Common myeloid progenitor, CD34-positive (primary cell): Measurements from ENCODE around the gene ZNF311.

ENCODE experiments used
- CTCF ChIA-PET: fragments of 350-600 bp; sonication (Branson Sonifier 250); formaldehyde crosslinking; loops from one replicate; lab custom pipeline; 2021; ENCODE audit warnings: antibody characterized with exemption; lab: Charles Lee
- POLR2A ChIA-PET: fragments of 350-600 bp; sonication (Branson Sonifier 250); formaldehyde crosslinking; loops from one replicate; lab custom pipeline; 2021; ENCODE audit warnings: antibody characterized with exemption; lab: Charles Lee
- DNase-seq, 3 donors: peaks; one replicate each; pipeline versions ENCODE4 v3.0.0 to v3.0.0-alpha.2; 2013
- H3K27ac ChIP-seq, 2 experiments: 1 replicate in 1 of 2; 2 replicates in 1 of 2; pipeline ENCODE4 v1.7.0; 2013; ENCODE audit warnings: inconsistent platforms in 2 of 2, low read length in 2 of 2, mild to moderate bottlenecking in 2 of 2, low read depth in 1 of 2, moderate library complexity in 1 of 2; ENCODE audit not compliant: severe bottlenecking in 2 of 2, insufficient read depth in 1 of 2, poor library complexity in 1 of 2
- H3K27me3 ChIP-seq, 5 experiments: replicated peaks in 2 of 5; 1 replicate in 3 of 5; 2 replicates in 2 of 5; pipeline versions ENCODE4 v1.6.1 to v1.7.0; 2013; ENCODE audit warnings: low read length in 4 of 5, mild to moderate bottlenecking in 2 of 5, moderate library complexity in 2 of 5, inconsistent platforms in 1 of 5; ENCODE audit not compliant: insufficient read depth in 5 of 5, control insufficient read depth in 4 of 5
- H3K36me3 ChIP-seq, 4 experiments: 1 replicate in 2 of 4; 2 replicates in 2 of 4; pipeline versions ENCODE4 v1.6.1 to v1.7.0; 2013; ENCODE audit warnings: low read length in 3 of 4, control low read depth in 1 of 4, mild to moderate bottlenecking in 1 of 4; ENCODE audit not compliant: control insufficient read depth in 4 of 4, insufficient read depth in 4 of 4
- H3K4me1 ChIP-seq, 4 experiments: 1 replicate in 3 of 4; 2 replicates in 1 of 4; pipeline versions ENCODE4 v1.6.1 to v1.7.1; 2013; ENCODE audit warnings: low read length in 3 of 4, mild to moderate bottlenecking in 3 of 4, control low read depth in 1 of 4, inconsistent platforms in 1 of 4, moderate library complexity in 1 of 4; ENCODE audit not compliant: control insufficient read depth in 4 of 4, insufficient read depth in 4 of 4; ENCODE audit errors: control extremely low read depth in 1 of 4
- H3K4me3 ChIP-seq, 7 experiments: 1 replicate in 4 of 7; 2 replicates in 3 of 7; pipeline versions ENCODE4 v1.5.1 to v1.7.0; 2013; ENCODE audit warnings: mild to moderate bottlenecking in 7 of 7, low read length in 6 of 7, moderate library complexity in 6 of 7, inconsistent platforms in 2 of 7, low read depth in 2 of 7, control low read depth in 1 of 7; ENCODE audit not compliant: insufficient read depth in 4 of 7, control insufficient read depth in 1 of 7; ENCODE audit errors: extremely low read depth in 1 of 7
- H3K9me3 ChIP-seq, 5 experiments: 1 replicate in 4 of 5; 2 replicates in 1 of 5; pipeline versions ENCODE4 v1.6.1 to v1.7.1; 2013; ENCODE audit warnings: low read length in 4 of 5, mild to moderate bottlenecking in 2 of 5, inconsistent platforms in 1 of 5, low read depth in 1 of 5, moderate library complexity in 1 of 5; ENCODE audit not compliant: control insufficient read depth in 4 of 5, insufficient read depth in 2 of 5; ENCODE audit errors: control extremely low read depth in 1 of 5
- WGBS: methylation state at CpG from one replicate; pipeline ENCODE4 v1.1.5; 2013; ENCODE audit not compliant: insufficient coverage; 5-methylcytosine and 5-hydroxymethylcytosine counted together

Gene ZNF311

DNA sequence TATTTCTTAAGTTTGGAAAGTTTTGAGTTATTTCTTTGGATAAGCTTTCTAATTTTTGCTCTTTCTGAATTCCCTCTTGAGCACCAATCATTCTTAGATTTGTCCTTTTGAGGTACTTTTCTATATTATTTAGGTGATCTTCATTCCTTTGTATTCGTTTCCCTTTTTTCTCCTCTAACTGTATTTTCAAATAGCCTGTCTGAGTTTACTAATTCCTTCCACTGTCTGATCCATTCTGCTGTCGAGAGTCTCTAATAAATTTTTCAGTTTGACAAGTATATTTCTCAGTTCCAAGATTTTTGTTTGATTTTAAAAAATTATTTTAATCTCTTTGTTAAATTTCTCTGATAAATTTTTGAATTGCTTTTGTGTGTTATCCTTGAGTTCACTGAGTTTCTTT is 16.3 kb upstream of the ZNF311 start:
- H3K4me3 ChIP-seq: no peak overlapping the region
- peaks cover 4 to 39% (median 12%) of the 10 kb centered on the region in 5 experiments for H3K27me3 ChIP-seq
- DNase-seq: no peak
- CTCF ChIA-PET: interaction anchor here (0.6 kb wide), 1 partner anchor 150 kb away, joined by 4 read pairs; no protein-coding TSS in a partner anchor
- peaks cover under 1 to 7% (median 6%) of the 10 kb centered on the region in 4 experiments for H3K4me1 ChIP-seq
- peaks cover 0 to 7% (median 0%) of the 10 kb centered on the region in 5 experiments for H3K9me3 ChIP-seq
- WGBS: no CpG with 5 or more reads among the region's 2 CpGs
- POLR2A ChIA-PET: no interaction called here
- H3K27ac ChIP-seq: no peak overlapping the region
- H3K36me3 ChIP-seq: no peaks in the 10 kb centered on the region

DNA sequence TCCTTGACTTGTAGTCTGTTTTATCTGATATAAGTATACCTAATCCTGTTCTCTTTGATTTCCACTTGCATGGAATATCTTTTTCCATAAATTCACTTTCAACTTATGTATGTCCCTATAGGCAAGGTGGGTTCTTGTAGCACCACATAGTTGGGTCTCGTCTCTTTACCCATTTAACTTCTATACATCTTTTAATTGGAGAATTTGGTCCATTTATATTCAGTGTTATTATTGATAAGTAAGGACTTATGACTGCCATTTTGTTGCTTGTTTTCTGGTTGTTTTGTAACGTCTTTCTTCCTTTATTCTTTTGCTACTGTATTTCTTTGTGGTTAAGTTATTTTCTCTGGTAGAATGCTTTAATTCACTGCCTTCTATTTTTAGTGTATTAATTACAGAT is 14.5 kb upstream of the ZNF311 start:
- Histone ChIP-seq H3K4me1 (peaks cover 4 to 12% (median 9%) of the 10 kb centered on the region in 4 experiments), H3K27ac (no peak overlapping the region), H3K9me3 (peaks cover 0 to 10% (median 2%) of the 10 kb centered on the region in 5 experiments), H3K27me3 (peaks cover 5 to 30% (median 9%) of the 10 kb centered on the region in 5 experiments), H3K36me3 (no peaks in the 10 kb centered on the region), H3K4me3 (no peak overlapping the region)
- ChIA-PET CTCF (interaction anchor here (1.0 to 1.1 kb wide), 3 partner anchors 10 to 167 kb away, joined by 3 read pairs; no protein-coding TSS in a partner anchor), POLR2A (no interaction called here)
- no CpG with 5 or more reads among the region's 2 CpGs for WGBS
- no peak for DNase-seq

GRCh38 chr6:29017428-29017802 is 12.3 kb upstream of the ZNF311 start:
- H3K9me3 ChIP-seq: peaks cover 0 to 13% (median 2%) of the 10 kb centered on the region in 5 experiments
- H3K27ac ChIP-seq: no peak overlapping the region
- H3K4me1 ChIP-seq: peaks cover 4 to 12% (median 10%) of the 10 kb centered on the region in 4 experiments
- H3K36me3 ChIP-seq: no peaks in the 10 kb centered on the region
- DNase-seq: no peak
- CTCF ChIA-PET: interaction anchor here (1.4 kb wide), 1 partner anchor 182 kb away, joined by 3 read pairs; no protein-coding TSS in a partner anchor
- POLR2A ChIA-PET: no interaction called here
- peaks cover 4 to 36% (median 18%) of the 10 kb centered on the region in 5 experiments for H3K27me3 ChIP-seq
- peak overlapping the region in 1 of 7 experiments; percentile 84 for H3K4me3 ChIP-seq
- 63% methylated on average over 1 of the region's 3 CpGs for WGBS

- H3K4me1 ChIP-seq: peaks cover 8 to 15% (median 11%) of the 10 kb centered on the region in 4 experiments
- peaks cover 8 to 36% (median 13%) of the 10 kb centered on the region in 5 experiments for H3K27me3 ChIP-seq
- under 1% methylated on average over 28 of the region's 41 CpGs for WGBS
- no peaks in the 10 kb centered on the region for H3K36me3 ChIP-seq
- ChIA-PET POLR2A (no interaction called here), CTCF (interaction anchor here (0.6 to 3.5 kb wide), 26 partner anchors 10 to 335 kb away, joined by 3 to 40 read pairs (median 4); partner anchors contain the start of gene TRIM27)
- H3K27ac ChIP-seq: no peak overlapping the region
- DNase-seq: peak; percentile 87 to 90 (median 89)
- peaks cover 0 to 13% (median 0%) of the 10 kb centered on the region in 5 experiments for H3K9me3 ChIP-seq
- H3K4me3 ChIP-seq: peak overlapping the region; percentile 45 to 84 (median 77)
Observed at GRCh38 chr6:29016559-29017427, 11.7 kb upstream of the ZNF311 start.

DNA sequence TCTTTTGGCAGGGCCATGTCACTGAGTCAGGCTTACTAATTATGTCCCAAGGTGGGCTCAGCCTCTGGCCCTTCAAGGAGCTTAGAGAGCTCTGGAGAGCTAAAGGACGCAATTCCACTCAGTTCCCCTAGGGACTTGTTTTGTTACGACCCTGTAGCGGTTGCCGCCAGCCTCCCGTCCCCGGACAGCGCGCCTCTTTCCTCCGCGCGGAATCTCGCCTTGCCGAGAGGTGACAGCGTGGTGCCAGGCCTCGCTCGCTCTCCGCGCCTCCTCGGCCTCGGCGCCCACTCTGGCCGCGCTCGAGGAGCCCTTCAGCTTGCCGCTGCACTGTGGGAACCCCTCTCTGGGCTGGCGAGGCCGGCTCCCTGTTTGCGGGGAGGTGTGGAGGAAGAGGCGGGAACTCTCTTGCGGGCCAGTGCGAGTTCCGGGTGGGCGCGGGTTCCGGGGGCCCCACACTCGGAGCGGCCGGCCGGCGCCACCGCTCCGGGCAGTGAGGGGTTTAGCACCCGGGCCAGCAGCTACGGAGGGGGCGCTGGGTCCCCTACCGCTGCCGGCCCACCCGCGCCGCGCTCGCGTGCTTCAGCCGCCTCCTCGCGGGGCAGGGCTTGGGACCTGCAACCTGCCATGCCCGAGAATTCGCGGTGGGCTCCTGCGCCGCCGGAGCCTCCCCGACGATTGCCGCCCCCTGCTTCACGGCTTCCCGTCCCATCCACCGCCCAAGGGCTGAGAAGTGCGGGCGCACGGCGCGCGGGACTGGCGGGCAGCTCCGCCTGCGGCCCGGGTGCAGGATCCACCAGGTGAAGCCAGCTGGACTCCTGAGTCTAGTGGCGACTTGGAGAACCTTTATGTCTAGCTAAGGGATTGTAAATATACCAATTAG is 9.9 kb upstream of the ZNF311 start:
- Histone ChIP-seq H3K4me1 (peaks cover 8 to 20% (median 16%) of the 10 kb centered on the region in 4 experiments), H3K4me3 (peak overlapping the region in 1 of 7 experiments; percentile 47), H3K36me3 (no peaks in the 10 kb centered on the region), H3K27me3 (peaks cover 8 to 33% (median 12%) of the 10 kb centered on the region in 5 experiments), H3K27ac (no peak overlapping the region), H3K9me3 (peaks cover 0 to 13% (median 0%) of the 10 kb centered on the region in 5 experiments)
- ChIA-PET POLR2A (no interaction called here), CTCF (interaction anchor here (0.6 to 3.5 kb wide), 14 partner anchors 8 to 328 kb away, joined by 3 to 40 read pairs (median 4); no protein-coding TSS in a partner anchor)
- peak; percentile 14 to 74 (median 70) for DNase-seq
- WGBS: 39% methylated on average over 48 of the region's 79 CpGs

DNA sequence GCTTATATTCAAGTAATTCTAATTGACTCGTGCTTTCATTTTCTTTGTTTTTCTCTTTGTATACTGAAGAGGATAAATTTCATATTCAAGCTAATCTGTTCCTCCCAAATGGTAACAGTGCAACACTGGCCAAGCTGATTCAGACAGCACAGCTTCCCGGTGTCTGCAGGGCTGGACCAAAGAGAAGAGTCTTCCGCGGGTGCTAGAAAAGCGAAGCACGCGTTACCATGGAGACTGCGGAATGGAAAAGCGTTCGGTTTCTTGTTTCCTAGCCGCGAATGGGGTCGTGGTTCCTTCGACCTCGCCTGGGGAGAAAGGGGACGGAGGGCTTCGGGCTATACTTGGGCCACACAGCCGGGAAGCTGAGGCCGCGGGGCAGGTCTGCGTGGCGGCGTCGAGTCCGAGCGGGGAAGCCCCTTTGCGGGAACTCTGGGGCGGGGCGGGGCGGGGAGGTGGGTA is 6.2 kb upstream of the ZNF311 start:
- Histone ChIP-seq H3K27ac (peak overlapping the region in 1 of 2 experiments; percentile 26), H3K27me3 (peaks cover 8 to 29% (median 9%) of the 10 kb centered on the region in 5 experiments), H3K4me3 (peak overlapping the region in 6 of 7 experiments; percentile 62 to 83 (median 72)), H3K36me3 (no peaks in the 10 kb centered on the region), H3K9me3 (peaks cover 0 to 13% (median 0%) of the 10 kb centered on the region in 5 experiments), H3K4me1 (peaks cover 7 to 13% (median 8%) of the 10 kb centered on the region in 4 experiments)
- ChIA-PET CTCF (interaction anchor here (1.1 to 1.4 kb wide), 4 partner anchors 9 to 173 kb away, joined by 3 to 4 read pairs (median 3); no protein-coding TSS in a partner anchor), POLR2A (no interaction called here)
- peak; percentile 66 to 83 (median 76) for DNase-seq
- 0% methylated on average over 15 of the region's 30 CpGs for WGBS
